Spleen (tissue), 11 donors: ENCODE data around the gene EP400. TPM values are rescaled to one million over a fixed set of nuclear protein-coding genes. Genes with fewer than 3 reads are reported as not detected.
A peak's percentile ranks its signal among the peaks of the same experiment; 100 is the strongest.

ENCODE experiments used
- DNase-seq: peaks from one replicate; pipeline ENCODE4 v3.0.0-alpha.2; 2020
- H3K27ac ChIP-seq, 8 donors: fragments of 200-600 bp; sonication (generic) in 7 of 8; 1 replicate in 4 of 8; 2 replicates in 4 of 8; pipeline versions ENCODE4 v1.5.0 to v1.8.0; 2016 to 2021; ENCODE audit warnings: inconsistent platforms in 4 of 8, mild to moderate bottlenecking in 4 of 8, moderate library complexity in 1 of 8
- H3K27me3 ChIP-seq, 7 donors: fragments of 200-600 bp; sonication (generic) in 6 of 7; replicated peaks in 1 of 7; 1 replicate in 4 of 7; 2 replicates in 3 of 7; pipeline versions ENCODE4 v1.5.0 to v1.8.0; 2016 to 2021; ENCODE audit warnings: inconsistent platforms in 3 of 7, mild to moderate bottlenecking in 1 of 7
- H3K36me3 ChIP-seq, 6 donors: fragments of 200-600 bp; sonication (generic) in 5 of 6; 1 replicate in 4 of 6; 2 replicates in 2 of 6; pipeline versions ENCODE4 v1.5.0 to v1.8.0; 2016 to 2021; ENCODE audit warnings: inconsistent platforms in 2 of 6
- H3K4me1 ChIP-seq, 6 donors: fragments of 200-600 bp; sonication (generic) in 5 of 6; 1 replicate in 3 of 6; 2 replicates in 3 of 6; pipeline versions ENCODE4 v1.5.0 to v1.8.0; 2016 to 2021; ENCODE audit warnings: inconsistent platforms in 3 of 6
- H3K4me3 ChIP-seq, 8 donors: fragments of 200-600 bp; sonication (generic) in 7 of 8; 1 replicate in 4 of 8; 2 replicates in 4 of 8; pipeline versions ENCODE4 v1.5.0 to v1.8.0; 2016 to 2021; ENCODE audit warnings: inconsistent platforms in 4 of 8, mild to moderate bottlenecking in 4 of 8, moderate library complexity in 2 of 8
- H3K9me3 ChIP-seq, 8 donors: fragments of 200-600 bp; sonication (generic) in 7 of 8; 1 replicate in 4 of 8; 2 replicates in 4 of 8; pipeline versions ENCODE4 v1.5.0 to v1.8.0; 2016 to 2021; ENCODE audit warnings: inconsistent platforms in 4 of 8
- POLR2A ChIP-seq, 3 donors: fragments of 450-650 bp; IDR thresholded peaks; one replicate each; pipeline ENCODE4 v1.5.1; 2017; ENCODE audit warnings: antibody characterized with exemption in 3 of 3, mild to moderate bottlenecking in 1 of 3
- POLR2AphosphoS5 ChIP-seq, 3 donors: sonication (generic); formaldehyde crosslinking; IDR thresholded peaks; one replicate each; pipeline ENCODE4 v1.5.1; 2017; ENCODE audit warnings: antibody characterized with exemption in 3 of 3
- WGBS, 5 donors: extraction: QIAGEN DNeasy Blood & Tissue Kit in 3 of 5; methylation state at CpG; one replicate each; pipeline versions ENCODE4 v1.1.5 to v1.1.7; 2013 to 2018; 5-methylcytosine and 5-hydroxymethylcytosine counted together
- intact Hi-C: fragments of 100-400 bp; cut with DNase I; formaldehyde crosslinking; loops from one replicate; pipeline ENCODE4 v1.15.0; 2023; ENCODE audit warnings: low total_unique reads
- polyA plus RNA-seq, 3 donors: library from polyadenylated mRNA; stranded (reverse); fragments of 200-250 nt; gene quantifications; one replicate each; pipeline ENCODE4 v1.2.1, GENCODE V29; 2013
- small RNA-seq, 4 donors: library from RNA; depleted of rRNA; stranded (forward); fragments of <200 nt; gene quantifications; one replicate each; pipeline ENCODE3, GENCODE V24; 2016
- total RNA-seq, 7 donors: library from RNA; depleted of rRNA in 3 of 7; stranded (reverse); fragments of >200 nt in 3 of 7; fragmentation: NEBNext Ultra II Directional in 4 of 7; extraction: Animal tissue kit (Norgen Biotek cat#: 25700) in 4 of 7; gene quantifications; one replicate each; pipeline versions ENCODE4 v1.1.0 to v1.2.1, GENCODE V29; 2016 to 2021
- TF ChIP-seq, protein P1 (sequence below), 11 experiments: fragments of 200-600 bp in 7 of 11; fragments of 450-650 bp in 4 of 11; sonication (generic) in 4 of 11; IDR thresholded peaks in 8 of 11; conservative IDR thresholded peaks in 3 of 11; 1 replicate in 7 of 11; 2 replicates in 4 of 11; pipeline versions ENCODE4 v1.4.0 to v1.8.0; 2016 to 2021; ENCODE audit warnings: antibody characterized with exemption in 11 of 11, inconsistent platforms in 4 of 11, mild to moderate bottlenecking in 1 of 11
- donor health status: healthy with polysubstance abuse.
- donor health status: DM: no; HTN: no; CAD: no; lungs with moderate emphysema.
- donor health status: DM: no; HTN: no; CAD: no.
- donor health status: Bipolar disorder and iron deficiency.
- donor health status: healthy.
- donor health status: DM: no; HTN: no; CAD: no.
- donor health status: DM: yes; HTN: yes; CAD: no.

EP400 gene
- total and polyA plus RNA-seq, 10 donors: 11.8 to 70.2 (median 45.6) TPM

- Histone ChIP-seq H3K27ac (no peak overlapping the region), H3K9me3 (peaks cover 0 to 15% (median 12%) of the 10 kb centered on the region in 8 donors), H3K4me1 (no peaks in the 10 kb centered on the region), H3K36me3 (peaks cover 0 to 57% (median 38%) of the 10 kb centered on the region in 6 donors), H3K4me3 (no peak overlapping the region), H3K27me3 (no peaks in the 10 kb centered on the region)
- DNase-seq: no peak
- WGBS, 5 donors: 94 to 100% (median 96%) methylated on average over 3 of the region's 3 CpGs
- TF ChIP-seq, protein P1, sequence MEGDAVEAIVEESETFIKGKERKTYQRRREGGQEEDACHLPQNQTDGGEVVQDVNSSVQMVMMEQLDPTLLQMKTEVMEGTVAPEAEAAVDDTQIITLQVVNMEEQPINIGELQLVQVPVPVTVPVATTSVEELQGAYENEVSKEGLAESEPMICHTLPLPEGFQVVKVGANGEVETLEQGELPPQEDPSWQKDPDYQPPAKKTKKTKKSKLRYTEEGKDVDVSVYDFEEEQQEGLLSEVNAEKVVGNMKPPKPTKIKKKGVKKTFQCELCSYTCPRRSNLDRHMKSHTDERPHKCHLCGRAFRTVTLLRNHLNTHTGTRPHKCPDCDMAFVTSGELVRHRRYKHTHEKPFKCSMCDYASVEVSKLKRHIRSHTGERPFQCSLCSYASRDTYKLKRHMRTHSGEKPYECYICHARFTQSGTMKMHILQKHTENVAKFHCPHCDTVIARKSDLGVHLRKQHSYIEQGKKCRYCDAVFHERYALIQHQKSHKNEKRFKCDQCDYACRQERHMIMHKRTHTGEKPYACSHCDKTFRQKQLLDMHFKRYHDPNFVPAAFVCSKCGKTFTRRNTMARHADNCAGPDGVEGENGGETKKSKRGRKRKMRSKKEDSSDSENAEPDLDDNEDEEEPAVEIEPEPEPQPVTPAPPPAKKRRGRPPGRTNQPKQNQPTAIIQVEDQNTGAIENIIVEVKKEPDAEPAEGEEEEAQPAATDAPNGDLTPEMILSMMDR (IDR thresholded peaks at IDR 0.05 in 8 of 11, conservative IDR thresholded peaks at IDR 0.05 in 3 of 11): no peak
- TF ChIP-seq POLR2AphosphoS5 (IDR thresholded peaks at IDR 0.05) (no peak), POLR2A (IDR thresholded peaks at IDR 0.05) (no peak)
- intact Hi-C loops: no loop called here
Observed at GRCh38 chr12:132129007-132129406, 179.3 kb downstream of the EP400 start.

GRCh38 chr12:132130690-132131089 lies 180.9 kb downstream of the EP400 start:
- peaks cover 0 to 15% (median 12%) of the 10 kb centered on the region in 8 donors for H3K9me3 ChIP-seq
- TF ChIP-seq, protein P1 (IDR thresholded peaks at IDR 0.05 in 8 of 11, conservative IDR thresholded peaks at IDR 0.05 in 3 of 11): no peak
- TF ChIP-seq POLR2AphosphoS5 (IDR thresholded peaks at IDR 0.05): peak in 1 of 3 donors; percentile 35
- TF ChIP-seq POLR2A (IDR thresholded peaks at IDR 0.05): no peak
- WGBS, 5 donors: 93 to 94% (median 94%) methylated on average over 5 to 14 of the region's 14 CpGs
- intact Hi-C loops: no loop called here
- H3K27ac ChIP-seq: no peak overlapping the region
- H3K36me3 ChIP-seq: peaks cover 0 to 40% (median 24%) of the 10 kb centered on the region in 6 donors
- no peak overlapping the region for H3K4me3 ChIP-seq
- H3K27me3 ChIP-seq: no peaks in the 10 kb centered on the region
- no peaks in the 10 kb centered on the region for H3K4me1 ChIP-seq
- no peak for DNase-seq

Small RNAs within 50 kb of the gene (small RNA-seq; reads per million reads assigned to genes)
- gene AC131009.3 (0 reads per million in 4 donors), gene AC137590.2 (0 reads per million in 4 donors), gene SNORA49 (1.5 to 3.1 (median 2.1) reads per million in 4 donors)

Other genes with a start within 250 kb of the EP400 start
- gene SFSWAP, start 238.9 kb upstream of the EP400 start, total RNA-seq: 10 to 100 TPM; 50.4 to 74.4 (median 68.6) TPM
- gene SFSWAP, start 238.9 kb upstream of the EP400 start, polyA plus RNA-seq: 10 to 100 TPM; 19.5 to 33.7 (median 28.8) TPM
- gene MMP17, start 121.5 kb upstream of the EP400 start, total RNA-seq: 1 to 10 TPM; 1.4 to 4.7 (median 3.2) TPM
- gene MMP17, start 121.5 kb upstream of the EP400 start, polyA plus RNA-seq: 1 to 10 TPM; 2.7 to 8.4 (median 4.3) TPM
- 10 to 100 TPM; 30.2 to 60.7 (median 55.0) TPM for gene ULK1, start 55.3 kb upstream of the EP400 start, total RNA-seq
- 10 to 100 TPM in 2 of 3 donors, 1 to 10 TPM in 1; 9.9 to 35.1 (median 25.3) TPM for gene ULK1, start 55.3 kb upstream of the EP400 start, polyA plus RNA-seq
- gene PUS1, start 20.7 kb upstream of the EP400 start, total RNA-seq: 10 to 100 TPM; 16.0 to 42.7 (median 23.3) TPM
- gene PUS1, start 20.7 kb upstream of the EP400 start, polyA plus RNA-seq: 10 to 100 TPM; 30.0 to 46.5 (median 41.3) TPM
- 10 to 100 TPM; 17.8 to 31.6 (median 19.4) TPM for gene DDX51, start 194.4 kb downstream of the EP400 start, total RNA-seq
- 10 to 100 TPM; 16.9 to 36.0 (median 19.5) TPM for gene DDX51, start 194.4 kb downstream of the EP400 start, polyA plus RNA-seq
- 10 to 100 TPM in 6 of 7 donors, 1 to 10 TPM in 1; 8.3 to 18.7 (median 14.6) TPM for gene NOC4L, start 194.5 kb downstream of the EP400 start, total RNA-seq
- gene NOC4L, start 194.5 kb downstream of the EP400 start, polyA plus RNA-seq: 10 to 100 TPM; 25.2 to 38.6 (median 33.1) TPM